Measurements from ENCODE around the gene ANTXR2.

The ANTXR2 gene

GRCh38 chr4:80101792-80102116 lies 28.7 kb upstream of the ANTXR2 start:
- TF ChIP-seq CTCF (IDR thresholded peaks at IDR 0.05; ENCODE audit: low read depth, low read length, missing control alignments), result no peak
- Histone ChIP-seq H3K27ac (no peak overlapping the region), H3K36me3 (replicated peaks) (no peaks in the 10 kb centered on the region), H3K27me3 (replicated peaks) (no peaks in the 10 kb centered on the region), H3K4me3 (ENCODE audit: low read depth, low read length) (no peak overlapping the region)
- in situ Hi-C loops (cut with HindIII; ENCODE audit: low pct_ligation_motif_present, low sequenced_read_pairs), result no loop called here
- DNase-seq, result no peak

GRCh38 chr4:80101071-80101791 lies 28.2 kb upstream of the ANTXR2 start:
- no peak for DNase-seq
- Histone ChIP-seq H3K27me3 (replicated peaks) (no peaks in the 10 kb centered on the region), H3K4me3 (ENCODE audit: low read depth, low read length) (no peak overlapping the region), H3K36me3 (replicated peaks) (no peaks in the 10 kb centered on the region), H3K27ac (no peak overlapping the region)
- in situ Hi-C loops (cut with HindIII; ENCODE audit: low pct_ligation_motif_present, low sequenced_read_pairs), result no loop called here
- no peak for TF ChIP-seq CTCF (IDR thresholded peaks at IDR 0.05; ENCODE audit: low read depth, low read length, missing control alignments)

GRCh38 chr4:80099671-80100070 lies 26.6 kb upstream of the ANTXR2 start:
- no peak for TF ChIP-seq CTCF (IDR thresholded peaks at IDR 0.05; ENCODE audit: low read depth, low read length, missing control alignments)
- H3K27ac ChIP-seq, result no peak overlapping the region
- DNase-seq, result no peak
- no peak overlapping the region for H3K4me3 ChIP-seq (ENCODE audit: low read depth, low read length)
- H3K27me3 ChIP-seq (replicated peaks), result no peaks in the 10 kb centered on the region
- in situ Hi-C loops (cut with HindIII; ENCODE audit: low pct_ligation_motif_present, low sequenced_read_pairs), result no loop called here
- no peaks in the 10 kb centered on the region for H3K36me3 ChIP-seq (replicated peaks)

- Histone ChIP-seq H3K27me3 (replicated peaks) (no peaks in the 10 kb centered on the region), H3K27ac (no peak overlapping the region), H3K36me3 (replicated peaks) (no peaks in the 10 kb centered on the region), H3K4me3 (ENCODE audit: low read depth, low read length) (no peak overlapping the region)
- no peak for DNase-seq
- no peak for TF ChIP-seq CTCF (IDR thresholded peaks at IDR 0.05; ENCODE audit: low read depth, low read length, missing control alignments)
- in situ Hi-C loops (cut with HindIII; ENCODE audit: low pct_ligation_motif_present, low sequenced_read_pairs), result no loop called here
Observed at GRCh38 chr4:80098635-80099034, 25.6 kb upstream of the ANTXR2 start.

GRCh38 chr4:80097400-80098177 lies 24.6 kb upstream of the ANTXR2 start:
- H3K27ac ChIP-seq, result no peak overlapping the region

More at GRCh38 chr4:80097400-80098177, 24.6 kb upstream of the ANTXR2 start:
- Histone ChIP-seq H3K36me3 (replicated peaks) (no peaks in the 10 kb centered on the region), H3K27me3 (replicated peaks) (no peaks in the 10 kb centered on the region), H3K4me3 (ENCODE audit: low read depth, low read length) (no peak overlapping the region)
- TF ChIP-seq CTCF (IDR thresholded peaks at IDR 0.05; ENCODE audit: low read depth, low read length, missing control alignments), result no peak
- DNase-seq, result peak; percentile 42
- in situ Hi-C loops (cut with HindIII; ENCODE audit: low pct_ligation_motif_present, low sequenced_read_pairs), result no loop called here
